Fibroblast of skin of back (primary cell): ENCODE results near the gene VIT.
"Not testable (repeated sequence)": the region's sequence is repeated elsewhere in the genome, so short reads cannot be mapped to it uniquely, and the experiment has no call there.

ENCODE experiments used
- DNase-seq: peaks from one replicate; pipeline ENCODE4 v3.0.0-alpha.2; 2013

The VIT gene

DNA sequence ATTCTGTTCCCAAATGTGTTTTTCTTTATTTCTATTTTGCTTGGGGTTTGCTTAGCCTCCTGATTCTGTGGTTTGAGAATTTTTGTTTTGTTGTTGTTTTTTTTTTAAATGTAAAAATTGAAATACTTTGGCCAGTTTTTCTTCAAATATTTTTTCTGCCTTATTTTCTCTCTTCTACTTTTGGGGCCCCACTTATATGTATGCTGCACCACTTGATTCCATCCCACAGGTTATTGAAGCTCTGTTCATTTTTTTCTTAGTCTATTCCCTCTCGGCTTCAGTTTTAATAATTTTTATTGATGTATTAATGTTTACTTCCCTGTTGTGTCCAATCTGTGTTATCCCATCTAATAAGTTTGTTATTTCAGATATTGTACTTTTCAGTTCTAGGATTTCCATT lies 17.7 kb upstream of the VIT start:
- DNase-seq = no peak

GRCh38 chr2:36680012-36680411 lies 16.5 kb upstream of the VIT start:
- peak; percentile 51 for DNase-seq

DNA sequence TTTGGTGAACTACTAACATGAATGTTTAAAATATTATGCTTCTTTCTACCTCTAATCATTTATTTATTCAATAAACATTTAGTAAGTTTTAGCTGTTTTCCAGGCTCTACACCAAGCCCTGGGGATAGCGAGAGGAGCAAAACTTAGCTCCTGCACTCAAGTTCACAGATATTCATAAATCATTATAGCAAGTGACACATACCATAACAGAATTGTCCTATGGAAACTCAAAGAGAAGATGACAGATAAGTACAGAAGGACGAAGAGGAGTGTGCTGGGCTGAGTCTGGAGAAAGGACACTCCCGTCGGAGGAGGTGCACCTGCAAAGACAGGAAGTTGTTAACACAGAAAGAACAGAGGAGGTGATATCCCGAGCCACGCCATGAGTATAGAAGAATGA lies 13.9 kb upstream of the VIT start:
- DNase-seq = no peak

GRCh38 chr2:36683002-36683401 lies 13.5 kb upstream of the VIT start:
- no peak for DNase-seq

DNA sequence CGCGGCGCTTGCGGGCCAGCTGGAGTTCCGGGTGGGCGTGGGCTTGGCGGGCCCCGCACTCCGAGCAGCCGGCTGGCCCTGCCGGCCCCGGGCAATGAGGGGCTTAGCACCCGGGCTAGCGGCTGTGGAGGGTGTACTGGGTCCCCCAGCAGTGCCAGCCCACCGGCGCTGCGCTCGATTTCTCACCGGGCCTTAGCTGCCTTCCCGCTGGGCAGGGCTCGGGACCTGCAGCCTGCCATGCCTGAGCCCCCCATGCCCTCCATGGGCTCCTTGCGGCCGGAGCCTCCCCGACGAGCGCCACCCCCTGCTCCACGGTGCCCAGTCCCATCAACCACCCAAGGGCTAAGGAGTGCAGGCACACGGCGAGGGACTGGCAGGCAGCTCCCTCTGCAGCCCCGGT lies 8.2 kb upstream of the VIT start:
- not testable (repeated sequence) for DNase-seq

DNA sequence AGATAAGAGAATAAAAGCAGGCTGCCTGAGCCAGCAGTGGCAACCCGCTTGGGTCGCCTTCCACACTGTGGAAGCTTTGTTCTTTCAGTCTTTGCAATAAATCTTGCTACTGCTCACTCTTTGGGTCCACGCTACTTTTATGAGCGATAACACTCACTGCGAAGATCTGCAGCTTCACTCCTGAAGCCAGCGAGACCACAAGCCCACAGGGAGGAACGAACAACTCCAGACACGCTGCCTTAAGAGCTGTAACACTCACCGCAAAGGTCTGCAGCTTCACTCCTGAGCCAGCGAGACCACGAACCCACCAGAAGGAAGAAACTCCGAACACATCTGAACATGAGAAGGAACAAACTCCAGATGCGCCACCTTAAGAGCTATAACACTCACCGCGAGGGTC lies 7.5 kb upstream of the VIT start:
- DNase-seq = not testable (repeated sequence)

DNA sequence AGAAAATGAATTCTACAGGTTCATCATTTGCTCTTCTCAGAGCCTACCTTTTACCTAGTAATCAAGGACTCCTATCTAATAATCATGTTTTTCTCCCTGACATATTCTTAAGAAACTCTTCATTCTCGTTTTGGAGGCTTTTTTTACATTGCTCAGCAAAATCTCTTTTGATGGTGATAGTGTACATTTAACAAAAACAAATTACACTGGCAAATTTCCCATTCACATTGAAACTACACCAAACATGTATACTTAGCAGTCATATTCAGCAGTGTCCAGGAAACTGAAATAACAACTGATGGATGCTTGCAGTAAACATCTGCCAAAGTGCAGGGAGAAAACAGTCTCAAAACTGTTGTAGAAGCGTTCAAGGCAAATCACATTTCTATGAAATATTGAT lies 4.4 kb upstream of the VIT start:
- DNase-seq = no peak

GRCh38 chr2:36693825-36694224 lies 2.7 kb upstream of the VIT start:
- DNase-seq = no peak

DNA sequence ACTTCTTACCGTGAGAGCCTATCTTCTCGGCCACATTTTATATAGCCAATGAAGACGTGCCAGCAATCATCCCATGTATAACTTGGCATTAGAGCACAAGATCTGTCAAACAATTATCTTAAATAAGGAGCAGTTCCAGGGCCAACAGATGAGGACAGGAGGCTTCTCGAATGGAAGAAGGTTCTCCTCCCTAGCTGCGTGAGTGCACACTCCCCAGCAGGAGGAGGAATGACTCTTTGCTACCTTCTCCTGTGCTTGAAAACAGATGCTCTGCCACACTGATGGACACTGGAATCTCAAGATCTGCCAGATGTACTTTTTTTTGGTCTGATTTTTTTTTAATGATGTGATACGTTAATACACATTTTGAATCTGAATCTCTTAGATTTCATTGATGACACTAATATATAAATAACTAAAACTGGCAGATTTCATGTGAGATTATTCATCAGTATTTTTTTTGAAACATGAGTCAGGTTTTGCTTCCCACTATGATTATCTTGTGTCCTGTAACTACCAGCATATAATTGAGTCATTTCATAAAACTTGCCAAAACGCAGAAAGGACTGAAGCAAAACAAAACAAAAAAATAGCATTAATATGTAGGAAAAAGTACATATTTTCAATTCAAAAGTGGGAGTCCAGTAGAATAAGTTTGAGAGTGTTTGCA lies 626 bp upstream of the VIT start:
- peak; percentile 72 for DNase-seq

DNA sequence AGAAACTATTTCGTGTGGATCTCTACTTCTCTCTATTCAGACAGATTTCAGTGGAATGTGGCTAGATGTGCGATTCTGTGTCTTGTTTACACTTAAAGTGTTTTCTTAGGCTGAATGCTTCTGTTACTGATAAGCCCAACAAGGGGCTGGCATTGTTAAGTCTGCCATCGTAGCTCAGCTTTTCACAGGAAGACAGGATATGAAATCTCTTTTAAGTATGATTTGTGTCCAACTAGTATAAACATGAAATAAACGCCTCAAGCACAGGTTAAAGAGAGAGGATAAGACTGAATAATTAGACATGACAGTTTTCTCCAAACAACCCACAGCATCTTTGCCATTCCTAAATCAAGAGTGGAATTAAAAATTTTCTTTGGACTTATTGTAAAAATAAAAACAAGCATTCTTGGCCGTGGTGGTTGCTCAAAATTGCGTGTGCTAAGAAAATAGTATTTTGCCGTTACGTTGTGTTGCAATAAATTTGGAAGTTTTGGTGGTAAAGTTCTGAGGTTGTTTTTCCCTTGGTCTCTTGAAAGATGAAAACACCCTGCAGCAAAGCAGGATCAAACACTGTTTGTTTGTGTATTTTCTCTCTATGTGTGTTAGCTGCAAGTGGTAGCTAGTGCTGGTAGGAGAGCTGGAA lies 1.0 kb downstream of the VIT start:
- DNase-seq = no peak

GRCh38 chr2:36698993-36699392 lies 2.5 kb downstream of the VIT start:
- DNase-seq = no peak

- DNase-seq = no peak
Observed at GRCh38 chr2:36700311-36700710, 3.8 kb downstream of the VIT start.

- peak; percentile 25 for DNase-seq
Observed at GRCh38 chr2:36701391-36701795, 4.9 kb downstream of the VIT start.

- DNase-seq = no peak
Observed at GRCh38 chr2:36701918-36702317, 5.4 kb downstream of the VIT start.

GRCh38 chr2:36702781-36703180 lies 6.3 kb downstream of the VIT start:
- no peak for DNase-seq

GRCh38 chr2:36704475-36705150 lies 8.1 kb downstream of the VIT start:
- DNase-seq = no peak

DNA sequence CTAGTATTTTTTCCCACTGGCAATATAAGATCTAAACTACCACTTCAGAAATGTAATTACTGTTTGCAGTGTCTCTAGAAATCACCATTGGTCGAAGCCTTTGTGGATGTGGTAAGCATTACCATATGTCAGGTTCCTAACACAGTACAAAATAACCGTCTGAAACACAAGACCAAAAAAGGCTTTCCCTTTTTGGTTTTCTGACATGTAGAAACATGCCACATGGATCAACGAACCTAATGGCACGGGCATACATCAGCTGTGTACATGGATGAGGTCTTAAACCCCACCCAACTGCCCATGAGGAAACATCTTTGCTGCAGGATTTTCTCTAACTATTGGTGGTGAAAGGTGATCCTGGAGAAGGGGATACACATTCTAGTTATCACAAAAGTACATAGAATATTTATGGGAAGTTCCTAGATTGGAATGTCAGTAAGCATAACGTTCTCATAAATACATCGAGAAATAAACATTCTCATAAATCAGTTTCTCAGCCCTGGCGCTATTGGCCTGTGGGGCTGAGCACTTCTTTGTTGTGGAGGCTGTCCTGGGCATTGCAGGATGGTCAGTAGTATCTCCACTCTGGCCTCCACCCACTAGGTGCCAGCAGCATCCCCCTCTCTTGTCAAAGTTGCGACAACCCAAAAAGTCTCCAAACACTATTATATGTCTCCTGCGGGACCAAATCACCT lies 9.0 kb downstream of the VIT start:
- no peak for DNase-seq

GRCh38 chr2:36706021-36706876 lies 9.7 kb downstream of the VIT start:
- DNase-seq = peak; percentile 71

GRCh38 chr2:36707050-36707449 lies 10.5 kb downstream of the VIT start:
- DNase-seq = peak; percentile 90

DNA sequence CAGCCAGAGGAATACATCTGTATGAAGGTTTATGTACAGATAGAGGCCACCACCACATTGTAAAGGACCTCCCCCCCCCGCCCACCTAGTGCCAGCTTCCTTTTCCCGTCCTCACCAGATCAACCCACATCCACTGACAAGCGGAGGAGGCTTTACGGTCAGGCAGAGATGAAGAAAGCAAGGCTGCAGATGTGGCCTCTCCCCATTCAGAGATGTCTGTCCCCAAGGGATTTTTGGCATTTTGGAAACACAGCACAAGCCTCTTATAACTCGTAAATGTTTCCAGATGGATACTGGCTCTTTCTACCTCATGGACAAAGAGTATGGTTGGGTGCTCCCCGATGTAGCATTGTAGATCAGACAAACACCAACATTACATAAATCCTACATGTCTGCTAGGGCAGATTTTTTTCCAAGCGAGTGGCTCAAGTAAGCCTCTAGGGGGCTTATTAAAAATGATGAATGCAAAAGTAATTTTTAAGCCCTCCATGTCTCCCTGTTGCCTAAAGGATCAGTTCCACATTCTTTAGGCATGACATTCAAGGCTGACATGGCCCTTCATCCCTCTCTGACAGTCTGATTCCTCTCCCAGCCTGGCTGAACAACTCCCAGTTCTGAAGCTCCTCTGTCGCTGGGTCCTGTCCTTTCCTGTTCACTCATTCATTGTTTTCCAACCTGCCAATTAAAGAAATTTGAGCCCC lies 11.7 kb downstream of the VIT start:
- DNase-seq = peak; percentile 96

GRCh38 chr2:36710858-36711515 lies 14.5 kb downstream of the VIT start:
- no peak for DNase-seq
